ENCODE measurements around the gene OCIAD1. TPM values are rescaled to one million over a fixed set of nuclear protein-coding genes. Genes with fewer than 3 reads are reported as not detected.

The OCIAD1 gene
- 114 and 116 TPM in 2 replicates for total RNA-seq

GRCh38 chr4:48830706-48831531, at the start of gene OCIAD1:
Gene OCIAD1 (plus strand): TSS chr4:48831088. CDS start chr4:48832625, 1,537 bp downstream.

DNA sequence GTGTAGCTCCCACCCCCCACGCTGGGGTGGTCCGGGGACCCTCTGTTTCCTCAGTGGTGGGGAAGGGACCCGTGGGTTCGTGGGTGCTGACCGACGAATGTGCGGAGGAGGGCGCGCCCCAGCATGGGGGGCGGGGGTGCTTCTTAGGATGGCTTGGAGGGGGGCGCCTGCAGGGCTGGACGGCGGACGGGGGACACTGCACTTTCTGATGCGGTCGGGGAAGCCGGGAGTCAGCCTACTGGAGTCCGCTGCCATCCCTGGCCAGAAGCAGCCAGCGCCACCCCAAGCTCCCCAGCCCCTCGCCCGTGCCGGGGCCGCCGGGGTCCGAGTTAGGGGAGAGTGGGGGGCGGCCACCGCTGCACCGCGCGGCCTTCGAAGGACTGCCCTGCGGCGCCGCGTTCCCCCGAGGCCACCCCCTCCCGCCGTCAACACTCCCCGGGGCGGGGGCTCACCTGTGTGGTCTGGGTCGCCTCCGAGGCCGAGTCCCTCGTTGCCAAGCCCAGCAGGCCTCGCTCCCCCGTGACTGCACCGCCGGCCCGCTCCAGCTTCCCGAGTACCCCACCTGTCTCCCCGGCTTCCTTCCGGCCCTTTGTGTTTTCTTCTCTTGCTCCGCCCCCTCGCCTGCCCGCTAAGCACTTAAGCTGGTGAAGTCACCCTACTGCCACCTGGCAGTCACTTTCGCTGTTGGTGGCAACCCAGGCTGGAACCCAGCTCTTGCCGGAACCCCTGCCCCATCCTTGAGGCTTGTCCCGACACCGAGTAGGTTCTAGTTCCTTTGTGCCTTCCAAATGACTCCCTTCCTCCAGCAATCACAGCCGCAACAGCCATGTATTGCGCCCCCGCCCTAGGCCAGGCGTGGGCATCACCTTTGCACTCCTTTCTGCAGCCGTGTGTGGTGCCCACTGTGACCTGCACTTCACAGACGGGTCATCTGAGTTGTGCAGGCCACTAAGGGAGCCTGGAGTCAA, 75.6 kb downstream of the OCIAD1 start, which contains the start of gene OCIAD2:
Gene OCIAD2 (minus strand): TSS at position 569 of the 968 bp plus-strand sequence. CDS start 2,225 bp downstream, outside the sequence.

Other genes starting within 250 kb of the OCIAD1 start
- 20.4 and 47.8 TPM in 2 replicates for gene FRYL, start 50.8 kb upstream of the OCIAD1 start, total RNA-seq
- gene OCIAD2, start 75.7 kb downstream of the OCIAD1 start, total RNA-seq: 0.72 and 3.7 TPM in 2 replicates
- gene CWH43, start 155.2 kb downstream of the OCIAD1 start, total RNA-seq: not detected in 2 replicates

All from cardiac atrium fibroblast (primary cell).